ENCODE results near the gene FGF11. TPM values are rescaled to one million over a fixed set of nuclear protein-coding genes. Genes with fewer than 3 reads are reported as not detected.

FGF11 gene
- total RNA-seq, 1 donor from 2014 or later = 9.8 TPM

DNA sequence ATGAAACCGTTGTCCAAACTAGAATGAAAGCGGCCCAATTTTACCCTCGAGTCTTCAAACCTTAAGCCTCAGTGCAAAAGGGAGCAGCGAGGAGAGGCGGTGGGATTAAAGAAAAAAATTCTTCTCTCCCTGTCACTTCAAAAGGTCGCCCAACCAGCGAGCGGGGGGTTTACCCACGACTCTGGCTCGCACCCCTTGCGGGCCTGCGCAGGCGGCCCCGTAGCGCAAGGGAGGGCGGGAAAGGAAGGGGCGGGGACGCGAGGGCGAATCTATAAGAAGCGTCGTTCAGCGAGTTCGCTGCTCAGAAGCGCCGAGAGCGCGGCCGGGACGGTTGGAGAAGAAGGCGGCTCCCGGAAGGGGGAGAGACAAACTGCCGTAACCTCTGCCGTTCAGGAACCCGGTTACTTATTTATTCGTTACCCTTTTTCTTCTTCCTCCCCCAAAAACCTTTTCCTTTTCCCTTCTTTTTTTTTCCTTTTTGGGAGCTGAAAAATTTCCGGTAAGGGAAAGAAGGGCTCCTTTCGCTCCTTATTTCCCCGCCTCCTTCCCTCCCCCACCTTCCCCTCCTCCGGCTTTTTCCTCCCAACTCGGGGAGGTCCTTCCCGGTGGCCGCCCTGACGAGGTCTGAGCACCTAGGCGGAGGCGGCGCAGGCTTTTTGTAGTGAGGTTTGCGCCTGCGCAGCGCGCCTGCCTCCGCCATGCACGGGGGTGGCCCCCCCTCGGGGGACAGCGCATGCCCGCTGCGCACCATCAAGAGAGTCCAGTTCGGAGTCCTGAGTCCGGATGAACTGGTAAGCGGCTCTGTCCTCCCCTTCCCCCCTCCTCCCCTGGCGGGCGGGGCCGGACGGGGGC lies 45.0 kb downstream of the FGF11 start, which contains the start of gene POLR2A:
Gene POLR2A (plus strand): TSS at position 300 of the 852 bp plus-strand sequence.
- intact Hi-C loops (cut with DNase I) = loop anchor here (5.0 kb wide), 1 partner anchor 47 kb away; the partner anchor contains the start of genes FGF11 and TMEM102
- peak; percentile 99 for DNase-seq
- ATAC-seq (ENCODE audit: poor library complexity) = peak; percentile 84

DNA sequence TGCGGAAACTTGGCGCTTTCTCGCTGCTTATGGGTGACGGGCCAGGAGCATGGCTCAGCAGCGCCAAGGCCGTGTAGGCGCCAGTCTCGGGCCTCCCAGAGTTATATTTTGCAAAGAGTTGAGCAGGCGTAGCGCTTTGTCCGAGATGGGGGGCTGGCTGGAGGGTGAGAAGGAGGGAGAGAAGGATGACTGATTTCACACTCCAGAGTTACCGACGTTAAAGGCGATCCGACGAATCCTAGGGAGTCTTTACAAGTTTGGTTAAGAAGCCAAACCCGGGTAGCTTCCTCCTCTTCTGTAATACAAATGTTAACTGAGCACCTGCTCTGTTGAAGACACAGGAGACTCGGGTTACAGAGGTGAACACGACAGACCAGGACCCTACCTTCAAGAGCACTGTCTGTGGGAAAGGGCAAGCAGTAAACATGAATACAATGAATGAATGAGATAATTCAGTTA lies 45.6 kb downstream of the FGF11 start:
- intact Hi-C loops (cut with DNase I) = loop anchor here (5.0 kb wide), 1 partner anchor 48 kb away; the partner anchor contains the start of genes FGF11 and TMEM102
- ATAC-seq (ENCODE audit: poor library complexity) = no peak

DNA sequence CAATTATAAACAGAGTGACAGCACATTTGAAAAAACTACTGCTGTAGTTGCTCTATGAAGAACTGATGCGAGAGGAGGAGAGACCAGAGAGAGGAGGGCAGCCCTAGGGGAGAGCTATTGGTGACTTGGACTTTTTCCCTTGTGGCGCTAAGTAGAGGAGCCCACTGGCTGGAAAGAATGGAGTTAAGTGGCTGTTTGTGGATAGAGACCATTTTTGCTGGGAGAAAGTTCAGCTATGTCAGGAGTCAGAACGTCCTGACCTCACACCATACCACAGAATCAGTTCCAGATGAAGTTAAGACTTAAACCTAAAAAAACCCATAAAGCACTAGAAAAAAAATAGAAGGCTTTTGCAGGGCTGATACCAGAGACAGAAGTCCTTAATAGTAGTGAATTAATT lies 46.9 kb downstream of the FGF11 start:
- DNase-seq = no peak
- intact Hi-C loops (cut with DNase I) = no loop called here
- no peak for ATAC-seq (ENCODE audit: poor library complexity)

More for the DNA sequence above, 45.6 kb downstream of the FGF11 start:
- no peak for DNase-seq

DNA sequence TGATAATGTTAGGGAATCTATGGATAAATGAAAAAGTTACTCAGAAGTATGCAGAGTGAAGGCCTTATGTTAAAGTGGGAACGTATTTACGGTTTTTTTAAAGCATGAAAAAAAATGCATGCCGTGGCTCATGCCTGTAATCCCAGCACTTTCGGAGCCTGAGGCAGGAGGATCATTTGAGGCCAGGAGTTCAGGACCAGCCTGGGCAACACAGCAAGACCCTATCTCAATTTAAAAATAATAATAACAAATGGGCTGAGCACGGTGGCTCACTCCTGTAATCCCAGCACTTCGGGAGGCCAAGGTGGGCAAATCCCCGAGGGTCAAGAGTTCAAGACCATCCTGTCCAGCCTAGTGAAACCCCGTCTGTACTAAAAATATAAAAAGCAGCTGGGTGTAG lies 50.8 kb downstream of the FGF11 start:
- ATAC-seq (ENCODE audit: poor library complexity) (no peak), DNase-seq (peak; percentile 26)
- intact Hi-C loops (cut with DNase I) = loop anchor here (10.0 kb wide), 1 partner anchor 135 kb away; the partner anchor contains the start of genes KCTD11 and TMEM95

DNA sequence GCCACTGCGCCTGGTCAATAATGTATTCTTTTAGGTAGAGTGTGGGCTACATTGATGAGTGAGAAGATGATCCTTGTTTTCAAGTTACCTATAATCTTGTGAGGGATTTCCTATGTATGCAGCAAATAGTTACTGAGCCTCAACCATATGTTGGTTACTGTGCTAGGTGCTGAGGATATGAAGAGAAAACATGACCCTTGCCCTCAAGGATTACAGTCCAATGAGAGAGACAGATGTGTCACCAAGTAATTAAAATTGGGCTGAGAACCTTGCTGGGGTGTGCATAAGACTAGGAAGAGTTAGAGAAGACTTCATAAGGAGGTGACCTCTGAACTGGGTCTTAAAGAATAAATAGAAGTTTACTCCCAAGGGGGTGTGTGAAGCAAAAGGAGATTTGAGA lies 52.3 kb downstream of the FGF11 start:
- intact Hi-C loops (cut with DNase I) = loop anchor here (10.0 kb wide), 1 partner anchor 137 kb away; the partner anchor contains the start of genes KCTD11 and TMEM95
- no peak for DNase-seq
- no peak for ATAC-seq (ENCODE audit: poor library complexity)

DNA sequence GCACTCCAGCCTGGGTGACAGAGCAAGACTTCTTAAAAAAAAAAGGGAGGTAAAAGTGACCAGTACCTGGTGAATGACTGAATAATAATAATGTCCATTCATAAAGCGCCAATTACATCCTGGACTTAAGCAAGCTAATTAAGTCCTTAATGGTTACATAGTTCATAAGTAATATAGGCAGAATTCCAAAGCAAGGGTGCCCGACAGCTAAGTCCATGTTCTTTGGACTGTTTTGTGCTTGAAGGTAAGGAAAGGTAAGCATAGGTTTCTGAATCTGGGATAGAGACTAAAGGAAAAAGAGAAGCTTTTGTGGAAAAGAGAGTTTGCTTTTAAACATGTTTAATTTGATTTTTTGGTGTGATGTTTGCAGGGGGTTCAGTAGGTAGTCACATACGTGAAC lies 54.6 kb downstream of the FGF11 start:
- intact Hi-C loops (cut with DNase I) = loop anchor here (10.0 kb wide), 1 partner anchor 139 kb away; the partner anchor contains the start of genes KCTD11 and TMEM95
- DNase-seq = no peak
- no peak for ATAC-seq (ENCODE audit: poor library complexity)

Other genes with a start within 250 kb of the FGF11 start
- gene DLG4, start 219.7 kb upstream of the FGF11 start, total RNA-seq = 20.4 TPM
- gene ACADVL, start 219.6 kb upstream of the FGF11 start, total RNA-seq = 2,247 TPM
- 20.4 TPM for gene DVL2, start 205.0 kb upstream of the FGF11 start, total RNA-seq
- 19.4 TPM for gene PHF23, start 200.1 kb upstream of the FGF11 start, total RNA-seq
- 432 TPM for gene GABARAP, start 197.1 kb upstream of the FGF11 start, total RNA-seq
- 109 TPM for gene CTDNEP1, start 187.8 kb upstream of the FGF11 start, total RNA-seq
- gene ELP5, start 187.3 kb upstream of the FGF11 start, total RNA-seq = 71.6 TPM
- 0.94 TPM for gene CLDN7, start 177.0 kb upstream of the FGF11 start, total RNA-seq
- 141 TPM for gene SLC2A4, start 157.8 kb upstream of the FGF11 start, total RNA-seq
- 0.75 TPM for gene YBX2, start 144.9 kb upstream of the FGF11 start, total RNA-seq
- gene EIF5A, start 131.9 kb upstream of the FGF11 start, total RNA-seq = 295 TPM
- gene GPS2, start 124.2 kb upstream of the FGF11 start, total RNA-seq = 68.8 TPM
- 26.2 TPM for gene NEURL4, start 110.2 kb upstream of the FGF11 start, total RNA-seq
- 14.9 TPM for gene ACAP1, start 103.0 kb upstream of the FGF11 start, total RNA-seq
- gene KCTD11, start 87.3 kb upstream of the FGF11 start, total RNA-seq = 4.4 TPM
- gene TMEM95, start 84.4 kb upstream of the FGF11 start, total RNA-seq = not detected
- 2.1 TPM for gene TNK1, start 58.4 kb upstream of the FGF11 start, total RNA-seq
- gene PLSCR3, start 45.0 kb upstream of the FGF11 start, total RNA-seq = 14.0 TPM
- 61.5 TPM for gene TMEM256, start 35.4 kb upstream of the FGF11 start, total RNA-seq
- 5.8 TPM for gene NLGN2, start 31.7 kb upstream of the FGF11 start, total RNA-seq
- gene SPEM1, start 19.2 kb upstream of the FGF11 start, total RNA-seq = not detected
- not detected for gene SPEM2, start 13.9 kb upstream of the FGF11 start, total RNA-seq
- not detected for gene SPEM3, start 10.7 kb upstream of the FGF11 start, total RNA-seq
- 1.7 TPM for gene TMEM102, start 4.1 kb upstream of the FGF11 start, total RNA-seq
- gene CHRNB1, start 5.5 kb downstream of the FGF11 start, total RNA-seq = 9.8 TPM
- 60.3 TPM for gene ZBTB4, start 40.1 kb downstream of the FGF11 start, total RNA-seq
- not detected for gene SLC35G6, start 41.9 kb downstream of the FGF11 start, total RNA-seq
- gene POLR2A, start 44.9 kb downstream of the FGF11 start, total RNA-seq = 32.9 TPM
- 34.6 TPM for gene TNFSF12, start 109.5 kb downstream of the FGF11 start, total RNA-seq
- 8.3 TPM for gene TNFSF13, start 119.2 kb downstream of the FGF11 start, total RNA-seq
- gene SENP3, start 122.4 kb downstream of the FGF11 start, total RNA-seq = 30.8 TPM
- gene CD68, start 140.1 kb downstream of the FGF11 start, total RNA-seq = 32.0 TPM
- gene MPDU1, start 144.3 kb downstream of the FGF11 start, total RNA-seq = 25.9 TPM
- 0.91 TPM for gene SOX15, start 150.6 kb downstream of the FGF11 start, total RNA-seq
- gene FXR2, start 175.4 kb downstream of the FGF11 start, total RNA-seq = 101 TPM
- 80.0 TPM for gene SAT2, start 188.3 kb downstream of the FGF11 start, total RNA-seq
- gene SHBG, start 190.6 kb downstream of the FGF11 start, total RNA-seq = 0.54 TPM
- gene ATP1B2, start 211.4 kb downstream of the FGF11 start, total RNA-seq = 3.1 TPM
- gene TP53, start 248.0 kb downstream of the FGF11 start, total RNA-seq = 11.5 TPM
- gene WRAP53, start 249.0 kb downstream of the FGF11 start, total RNA-seq = 4.2 TPM